Endothelial cell of coronary artery (primary cell): ENCODE data around the gene PRKACB. TPM values are rescaled to one million over a fixed set of nuclear protein-coding genes. Genes with fewer than 3 reads are reported as not detected.

ENCODE experiments used
- total RNA-seq: library from RNA; depleted of rRNA; stranded (reverse); fragments of >200 nt; gene quantifications from 2 replicates; pipeline ENCODE4 v1.2.3, GENCODE V29; 2014

PRKACB gene
- total RNA-seq, result 19.0 and 38.0 TPM in 2 replicates

GRCh38 chr1:84143796-84144565 lies at the start of gene PRKACB:
TSS of gene PRKACB (plus strand) at chr1:84144271. CDS start at chr1:84144362, 91 bp downstream.

Other genes starting within 250 kb of the PRKACB start
- 2.8 and 6.0 TPM in 2 replicates for gene TTLL7, start 145.1 kb upstream of the PRKACB start, total RNA-seq
- 1.7 TPM in 2 replicates for gene SAMD13, start 157.4 kb downstream of the PRKACB start, total RNA-seq